GM12874 (cell line): ENCODE measurements around the gene TNIP1.

Experiments used
- CTCF ChIP-seq: IDR thresholded peaks from 2 replicates; pipeline ENCODE4 v1.5.1; 2011; ENCODE audit warnings: low read depth, mild to moderate bottlenecking, control low read depth, low read length, moderate library complexity; ENCODE audit not compliant: insufficient read depth

Gene TNIP1

DNA sequence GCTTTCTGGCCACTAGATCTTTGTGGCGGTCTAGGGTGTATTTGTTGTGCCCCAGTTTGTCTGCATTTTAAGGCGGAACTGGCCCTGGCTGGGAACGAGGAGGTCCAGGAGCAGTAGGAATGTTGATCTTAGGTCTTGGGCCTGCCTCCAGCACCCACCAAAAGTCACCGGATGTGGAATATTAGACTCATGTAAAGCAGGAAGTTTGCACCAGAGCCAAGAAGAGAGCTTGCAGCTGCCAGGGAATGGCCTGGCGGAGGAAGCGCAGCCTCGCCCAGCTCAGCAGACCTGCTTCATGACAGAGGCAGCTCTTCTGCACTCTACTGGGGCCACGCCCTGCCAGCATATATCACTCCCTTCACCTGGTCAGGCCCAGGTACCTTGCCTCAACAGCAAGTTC lies 57.2 kb downstream of the TNIP1 start:
- no peak for TF ChIP-seq CTCF

- no peak for TF ChIP-seq CTCF
Measured at GRCh38 chr5:151023047-151023615, 57.7 kb downstream of the TNIP1 start.

GRCh38 chr5:151022511-151023018 lies 58.3 kb downstream of the TNIP1 start:
- TF ChIP-seq CTCF = no peak

DNA sequence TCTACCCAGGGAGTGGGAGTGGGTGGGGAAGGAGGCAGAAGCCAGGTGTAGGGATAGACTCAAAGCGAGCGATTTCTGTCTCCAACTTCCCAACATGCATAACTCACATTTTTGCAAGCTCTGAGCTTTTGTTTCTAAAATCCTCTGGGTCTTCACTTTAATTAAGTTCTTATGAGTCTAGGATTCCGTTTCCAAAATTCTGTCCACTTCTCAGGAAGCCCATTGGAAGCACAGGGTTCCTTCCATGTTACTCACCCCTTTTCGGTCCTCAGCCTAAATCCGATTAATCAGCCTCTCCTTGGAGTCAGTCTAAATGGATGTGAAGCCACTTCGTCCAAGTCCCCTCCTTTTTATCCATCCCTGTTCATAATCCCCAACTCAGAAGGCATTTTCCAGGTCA lies 59.1 kb downstream of the TNIP1 start:
- TF ChIP-seq CTCF = no peak

DNA sequence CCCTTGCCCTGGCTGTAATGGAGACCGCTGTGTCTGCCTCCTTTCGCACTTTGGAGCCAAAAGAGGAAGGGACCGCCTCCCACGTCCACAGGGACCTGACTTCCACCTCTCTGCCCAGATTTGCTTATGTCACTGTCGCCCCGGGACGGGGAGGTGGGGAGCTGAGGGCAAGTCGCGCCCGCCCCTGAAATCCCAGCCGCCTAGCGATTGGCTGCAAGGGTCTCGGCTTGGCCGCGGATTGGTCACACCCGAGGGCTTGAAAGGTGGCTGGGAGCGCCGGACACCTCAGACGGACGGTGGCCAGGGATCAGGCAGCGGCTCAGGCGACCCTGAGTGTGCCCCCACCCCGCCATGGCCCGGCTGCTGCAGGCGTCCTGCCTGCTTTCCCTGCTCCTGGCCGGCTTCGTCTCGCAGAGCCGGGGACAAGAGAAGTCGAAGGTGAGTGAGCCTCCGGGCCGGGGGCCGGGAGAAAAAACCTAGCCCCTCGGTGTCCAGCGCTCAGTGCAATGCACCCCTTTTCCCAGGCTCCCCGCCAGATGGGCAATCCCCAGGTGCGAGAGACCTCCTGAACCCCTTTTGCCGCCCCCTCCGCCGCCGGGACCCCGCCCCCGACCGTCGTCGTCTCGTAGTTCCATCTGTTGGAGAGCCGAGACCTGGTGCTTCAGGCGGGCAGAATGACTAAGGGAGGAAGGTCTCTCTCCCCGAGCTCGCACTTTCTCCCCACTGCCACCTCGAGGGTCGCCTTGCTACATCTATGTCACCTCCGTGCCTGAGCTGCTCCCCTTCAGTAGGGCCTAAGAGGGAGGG lies 60.3 kb downstream of the TNIP1 start, which contains the start of gene GPX3:
GPX3 (plus strand) TSS at position 288 of the 807 bp plus-strand sequence; CDS start at position 352, 64 bp downstream.
- TF ChIP-seq CTCF = no peak

DNA sequence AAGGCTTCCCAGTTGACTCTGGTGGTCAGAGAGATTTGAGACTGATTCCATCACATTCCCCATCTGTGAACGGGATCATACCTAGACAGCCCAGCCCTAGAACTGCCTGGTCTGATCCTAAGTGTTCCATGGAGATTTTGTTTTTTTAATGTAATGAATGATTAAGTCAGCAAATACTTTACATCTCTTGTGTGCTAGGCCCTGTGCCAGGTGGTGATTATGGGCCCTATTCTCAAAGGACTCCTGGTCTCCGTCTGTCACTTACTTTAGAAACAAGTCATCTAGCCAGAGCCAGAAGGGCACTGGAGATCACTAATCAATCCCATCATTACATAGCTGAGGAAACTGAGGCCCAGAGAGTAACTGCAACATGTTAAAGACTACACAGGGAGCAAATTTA lies 61.5 kb downstream of the TNIP1 start:
- TF ChIP-seq CTCF = no peak

GRCh38 chr5:151018846-151019245 lies 62.0 kb downstream of the TNIP1 start:
- no peak for TF ChIP-seq CTCF
